ENCODE results near the gene FSD1L. TPM values are rescaled to one million over a fixed set of nuclear protein-coding genes. Genes with fewer than 3 reads are reported as not detected.
A peak's percentile ranks its signal among the peaks of the same experiment; 100 is the strongest.

The FSD1L gene
- total RNA-seq, 1 donor from 2014 or later: 4.4 TPM

DNA sequence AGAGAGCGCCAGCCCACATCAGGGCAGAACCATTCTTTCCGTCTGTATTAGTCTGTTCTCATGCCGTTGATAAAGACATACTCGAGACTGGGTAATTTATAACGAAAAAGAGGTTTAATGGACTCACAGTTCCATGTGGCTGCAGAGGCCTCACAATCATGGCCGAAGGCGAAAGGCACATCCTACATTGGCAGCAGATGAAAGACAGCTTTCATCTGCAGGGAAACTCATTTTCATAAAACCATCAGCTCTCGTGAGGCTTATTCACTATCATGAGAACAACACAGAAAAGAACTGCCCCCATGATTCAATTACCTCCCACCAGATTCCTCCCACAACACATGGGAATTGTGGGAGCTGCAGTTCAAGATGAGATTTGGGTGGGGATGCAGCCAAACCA lies 4.7 kb upstream of the FSD1L start:
- no peak overlapping the region for H3K4me3 Mint-ChIP-seq
- no peaks in the 10 kb centered on the region for H3K36me3 Mint-ChIP-seq (ENCODE audit: low read depth)
- no peak for DNase-seq
- no peaks in the 10 kb centered on the region for H3K9me3 Mint-ChIP-seq
- H3K27me3 Mint-ChIP-seq: peaks cover 2% of the 10 kb centered on the region
- H3K27ac Mint-ChIP-seq: no peak overlapping the region
- H3K4me1 Mint-ChIP-seq: peaks cover 7% of the 10 kb centered on the region
- intact Hi-C loops (cut with micrococcal nuclease): loop anchor here (10.0 kb wide), 1 partner anchor 252 kb away; the partner anchor contains the start of gene TMEM38B

- Mint-ChIP-seq H3K27ac (no peak overlapping the region), H3K4me3 (no peak overlapping the region), H3K36me3 (ENCODE audit: low read depth) (no peaks in the 10 kb centered on the region), H3K27me3 (peaks cover 2% of the 10 kb centered on the region), H3K9me3 (no peaks in the 10 kb centered on the region), H3K4me1 (peaks cover 15% of the 10 kb centered on the region)
- intact Hi-C loops (cut with micrococcal nuclease): loop anchor here (10.0 kb wide), 1 partner anchor 251 kb away; the partner anchor contains the start of gene TMEM38B
- no peak for DNase-seq
These were observed 3.7 kb upstream of the FSD1L start for GRCh38 chr9:105444130-105444529.

DNA sequence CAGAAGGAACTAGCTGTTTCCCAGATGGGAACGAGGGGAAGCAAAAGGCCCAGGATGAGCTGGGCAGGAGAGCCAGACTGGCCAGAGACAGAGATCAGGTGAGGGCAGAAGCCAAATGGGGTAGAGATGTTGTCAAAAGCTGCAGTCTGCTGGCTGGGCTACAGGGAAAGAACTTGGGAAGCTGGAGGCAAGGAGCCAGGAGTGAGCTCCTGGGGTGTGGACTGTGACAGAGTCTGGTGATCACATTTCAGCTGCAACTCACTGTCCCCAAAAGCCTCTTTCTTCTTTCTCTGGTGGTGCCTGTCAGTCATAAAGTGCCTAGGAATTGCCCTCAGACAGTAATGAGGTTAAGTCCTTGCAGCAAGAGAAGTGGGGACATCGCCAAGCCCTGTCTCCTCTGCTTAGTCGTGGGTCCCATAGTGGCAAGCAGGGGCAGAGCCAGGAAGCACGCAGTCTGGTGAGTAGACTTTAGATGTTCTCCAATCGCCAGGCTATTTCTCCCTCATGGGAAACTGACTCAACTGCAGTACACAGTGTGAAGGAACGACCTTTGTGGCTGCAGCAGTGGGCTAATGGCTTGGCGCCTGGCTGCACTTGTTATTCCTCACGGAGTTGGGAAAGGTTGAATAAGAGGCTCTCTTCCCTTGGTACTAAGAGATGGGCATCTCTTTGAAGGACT lies 2.5 kb upstream of the FSD1L start:
- H3K4me3 Mint-ChIP-seq: no peak overlapping the region
- peaks cover 18% of the 10 kb centered on the region for H3K4me1 Mint-ChIP-seq
- no peak for DNase-seq
- H3K9me3 Mint-ChIP-seq: no peaks in the 10 kb centered on the region
- no peaks in the 10 kb centered on the region for H3K36me3 Mint-ChIP-seq (ENCODE audit: low read depth)
- intact Hi-C loops (cut with micrococcal nuclease): loop anchor here (10.0 kb wide), 1 partner anchor 249 kb away; the partner anchor contains the start of gene TMEM38B
- H3K27ac Mint-ChIP-seq: no peak overlapping the region
- H3K27me3 Mint-ChIP-seq: peaks cover 4% of the 10 kb centered on the region

DNA sequence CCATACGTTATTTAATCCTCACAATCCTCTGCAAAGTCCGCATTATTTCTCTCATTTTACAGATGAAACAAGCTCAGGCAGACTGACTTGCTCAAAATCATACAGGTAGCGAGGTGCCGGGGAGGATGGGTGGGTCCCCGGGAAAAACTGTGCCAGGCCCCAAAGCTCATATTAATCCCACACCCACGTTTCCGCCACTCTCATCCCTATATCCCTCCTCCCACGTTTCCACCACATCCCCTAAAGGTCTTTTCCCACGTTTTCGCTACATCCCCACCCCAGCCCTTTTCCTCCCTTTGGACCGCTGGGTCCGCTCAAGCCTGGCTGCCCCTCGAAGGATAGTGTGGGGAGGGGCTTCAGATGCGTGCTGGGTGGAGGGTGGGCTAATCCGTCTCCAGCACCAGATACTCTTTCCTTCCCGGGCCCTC lies 434 bp upstream of the FSD1L start:
- DNase-seq: no peak
- Mint-ChIP-seq H3K4me1 (peaks cover 22% of the 10 kb centered on the region), H3K27me3 (peaks cover 4% of the 10 kb centered on the region), H3K4me3 (peak overlapping the region; percentile 91), H3K27ac (peak overlapping the region; percentile 66), H3K9me3 (no peaks in the 10 kb centered on the region), H3K36me3 (ENCODE audit: low read depth) (no peaks in the 10 kb centered on the region)
- intact Hi-C loops (cut with micrococcal nuclease): loop anchor here (10.0 kb wide), 1 partner anchor 247 kb away; the partner anchor contains the start of gene TMEM38B

GRCh38 chr9:105449081-105449480 lies 1.2 kb downstream of the FSD1L start:
- peaks cover 22% of the 10 kb centered on the region for H3K4me1 Mint-ChIP-seq
- H3K9me3 Mint-ChIP-seq: no peaks in the 10 kb centered on the region
- H3K36me3 Mint-ChIP-seq (ENCODE audit: low read depth): no peaks in the 10 kb centered on the region
- peaks cover 6% of the 10 kb centered on the region for H3K27me3 Mint-ChIP-seq
- no peak for DNase-seq
- peak overlapping the region; percentile 91 for H3K4me3 Mint-ChIP-seq
- no peak overlapping the region for H3K27ac Mint-ChIP-seq
- intact Hi-C loops (cut with micrococcal nuclease): loop anchor here (10.0 kb wide), 1 partner anchor 246 kb away; the partner anchor contains the start of gene TMEM38B

DNA sequence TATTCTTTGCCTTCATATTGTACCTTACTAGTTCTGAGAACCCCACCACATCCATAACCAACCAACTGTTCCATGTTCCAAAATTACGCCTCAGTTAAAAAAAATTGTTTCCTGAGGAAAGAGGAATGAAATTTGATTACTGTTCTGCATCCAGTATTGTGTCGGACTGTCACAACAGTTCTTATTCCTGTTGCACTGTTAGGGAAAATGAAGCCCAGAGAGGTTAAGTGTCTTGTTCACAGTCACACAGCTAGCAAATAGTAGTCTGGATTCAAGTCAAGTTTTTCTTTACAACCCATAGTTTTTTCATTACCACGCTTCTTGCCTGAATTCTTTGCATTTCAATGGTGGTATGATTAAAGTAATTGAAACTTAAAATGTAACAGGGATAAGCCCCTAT lies 4.4 kb downstream of the FSD1L start:
- intact Hi-C loops (cut with micrococcal nuclease): no loop called here
- H3K9me3 Mint-ChIP-seq: no peaks in the 10 kb centered on the region
- peaks cover 19% of the 10 kb centered on the region for H3K4me1 Mint-ChIP-seq
- peak; percentile 33 for DNase-seq
- H3K4me3 Mint-ChIP-seq: no peak overlapping the region
- peaks cover 3% of the 10 kb centered on the region for H3K36me3 Mint-ChIP-seq (ENCODE audit: low read depth)
- no peak overlapping the region for H3K27ac Mint-ChIP-seq
- peaks cover 6% of the 10 kb centered on the region for H3K27me3 Mint-ChIP-seq

DNA sequence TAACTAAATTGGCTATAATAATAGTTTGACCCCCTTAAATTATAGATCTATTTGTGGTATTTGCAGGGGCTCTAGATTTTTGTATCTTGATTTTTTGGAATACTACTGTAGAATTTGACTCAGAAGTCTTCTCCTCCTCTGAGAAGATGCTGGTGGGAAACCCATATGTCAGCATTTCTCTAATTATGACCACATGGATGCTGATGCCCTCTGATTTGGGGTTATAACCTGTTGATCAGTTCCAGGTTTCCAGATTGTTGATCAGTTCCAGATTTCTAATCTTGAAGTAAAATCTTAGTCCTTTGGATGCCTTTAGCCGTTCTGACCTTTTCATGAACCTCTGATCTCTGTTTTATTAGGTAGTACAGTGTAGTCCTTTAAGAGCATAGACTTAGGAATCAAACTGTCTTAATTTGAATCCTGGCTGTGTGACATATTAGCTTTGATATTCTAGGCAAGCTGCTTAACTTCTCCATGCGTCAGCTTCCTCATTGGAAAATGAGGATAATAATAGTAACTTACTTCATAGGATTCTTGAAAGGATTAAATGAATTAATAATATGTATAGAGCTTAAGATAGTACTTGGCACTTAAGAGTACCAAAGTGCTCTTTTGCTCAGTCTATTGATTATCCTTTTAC lies 8.1 kb downstream of the FSD1L start:
- peaks cover 3% of the 10 kb centered on the region for H3K4me1 Mint-ChIP-seq
- H3K4me3 Mint-ChIP-seq: no peak overlapping the region
- intact Hi-C loops (cut with micrococcal nuclease): no loop called here

DNA sequence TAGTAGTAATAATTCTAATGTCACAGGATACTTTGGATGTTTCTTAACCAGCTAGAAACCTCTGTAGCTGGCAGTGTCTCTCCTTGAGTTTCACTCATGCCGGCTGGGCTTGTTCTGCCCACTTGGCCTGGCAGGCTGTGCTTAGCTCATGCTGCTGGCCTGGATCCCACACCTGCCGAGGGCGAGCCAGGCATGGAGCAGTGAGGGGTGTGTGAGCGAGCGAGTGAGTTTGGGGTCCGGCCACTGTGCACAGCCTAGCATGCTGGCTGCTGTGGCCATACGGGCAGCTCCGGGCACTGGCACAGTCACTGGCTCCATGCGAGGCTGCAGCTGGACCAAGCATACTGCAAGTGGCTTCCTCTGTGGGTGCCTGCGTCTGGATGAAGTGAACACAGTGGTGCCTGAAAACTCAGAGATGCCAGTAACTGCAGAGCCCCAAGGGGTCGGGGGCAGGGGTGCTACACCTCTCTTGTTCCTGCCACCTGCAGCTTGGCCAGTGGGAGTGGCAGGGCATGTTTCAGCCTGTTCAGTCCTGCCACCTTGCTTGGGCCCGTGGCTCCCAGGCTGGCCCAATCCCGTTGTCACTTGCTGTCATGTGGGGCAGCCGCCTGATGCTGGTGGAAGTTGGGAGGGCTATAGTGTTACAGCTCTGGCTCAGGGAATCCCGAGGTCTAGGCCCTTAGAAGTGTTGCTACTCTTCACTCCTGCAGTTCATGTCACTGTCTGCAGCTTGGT lies 9.9 kb downstream of the FSD1L start:
- Mint-ChIP-seq H3K36me3 (ENCODE audit: low read depth) (peaks cover 12% of the 10 kb centered on the region), H3K4me1 (no peaks in the 10 kb centered on the region), H3K9me3 (peaks cover 3% of the 10 kb centered on the region), H3K27me3 (no peaks in the 10 kb centered on the region), H3K27ac (no peak overlapping the region), H3K4me3 (no peak overlapping the region)
- intact Hi-C loops (cut with micrococcal nuclease): no loop called here
- no peak for DNase-seq

More for the DNA sequence above, 8.1 kb downstream of the FSD1L start:
- peaks cover 12% of the 10 kb centered on the region for H3K36me3 Mint-ChIP-seq (ENCODE audit: low read depth)
- DNase-seq: no peak
- no peak overlapping the region for H3K27ac Mint-ChIP-seq
- H3K27me3 Mint-ChIP-seq: peaks cover 2% of the 10 kb centered on the region
- H3K9me3 Mint-ChIP-seq: peaks cover 3% of the 10 kb centered on the region

DNA sequence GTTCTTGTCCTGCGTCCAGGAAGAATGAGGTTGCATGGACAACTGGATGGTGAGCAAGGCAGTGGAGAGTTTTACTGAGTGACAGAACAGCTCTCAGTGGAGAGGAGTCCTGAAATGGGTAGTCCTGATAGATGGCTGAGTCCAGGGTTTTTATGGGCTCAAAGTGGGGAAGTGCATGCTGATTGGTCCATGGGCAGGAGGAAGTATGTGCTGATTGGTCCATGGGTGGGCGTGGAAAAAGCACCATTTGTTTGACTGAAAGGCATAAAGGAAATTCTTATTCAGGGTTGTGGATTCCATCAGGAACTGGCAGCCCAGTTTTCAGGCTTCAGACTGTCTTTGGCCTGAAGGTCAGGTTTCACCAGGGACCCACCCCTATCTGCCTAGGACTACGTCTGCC lies 10.6 kb downstream of the FSD1L start:
- Mint-ChIP-seq H3K27me3 (no peaks in the 10 kb centered on the region), H3K36me3 (ENCODE audit: low read depth) (peaks cover 12% of the 10 kb centered on the region), H3K27ac (no peak overlapping the region), H3K9me3 (peaks cover 3% of the 10 kb centered on the region), H3K4me3 (no peak overlapping the region), H3K4me1 (no peaks in the 10 kb centered on the region)
- intact Hi-C loops (cut with micrococcal nuclease): no loop called here
- DNase-seq: no peak

- H3K9me3 Mint-ChIP-seq: peaks cover 3% of the 10 kb centered on the region
- DNase-seq: no peak
- intact Hi-C loops (cut with micrococcal nuclease): no loop called here
- no peak overlapping the region for H3K27ac Mint-ChIP-seq
- H3K4me3 Mint-ChIP-seq: no peak overlapping the region
- H3K36me3 Mint-ChIP-seq (ENCODE audit: low read depth): peaks cover 13% of the 10 kb centered on the region
- H3K4me1 Mint-ChIP-seq: no peaks in the 10 kb centered on the region
- H3K27me3 Mint-ChIP-seq: no peaks in the 10 kb centered on the region
These were observed 11.5 kb downstream of the FSD1L start for GRCh38 chr9:105459336-105459735.

DNA sequence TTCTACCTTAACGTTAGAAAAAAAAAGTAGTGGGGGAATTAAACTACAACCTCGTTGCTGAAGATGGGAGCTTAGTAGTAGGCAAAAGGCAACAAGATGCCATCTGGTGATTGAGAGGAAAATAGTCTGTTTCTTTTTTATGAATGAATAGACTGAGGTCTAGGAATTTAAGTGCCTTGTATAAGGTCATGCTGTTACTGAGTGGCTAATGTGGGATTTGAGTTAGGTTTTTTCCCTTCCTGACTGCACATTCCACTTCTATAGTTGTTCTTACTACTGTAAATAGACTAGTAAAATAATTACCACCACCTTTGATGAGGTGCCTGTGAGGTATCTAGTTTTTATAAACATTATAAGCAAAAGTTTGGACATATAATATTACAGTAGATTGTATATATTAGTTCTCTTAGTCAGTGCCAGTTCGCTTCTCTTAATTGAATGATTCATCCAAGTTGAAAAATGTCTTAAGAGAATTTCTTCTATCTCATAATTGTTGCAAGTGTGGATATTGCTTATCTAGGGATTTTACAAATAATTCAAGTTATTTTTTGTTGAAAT lies 19.1 kb downstream of the FSD1L start:
- H3K27me3 Mint-ChIP-seq: no peaks in the 10 kb centered on the region
- no peak for DNase-seq
- no peaks in the 10 kb centered on the region for H3K4me1 Mint-ChIP-seq
- intact Hi-C loops (cut with micrococcal nuclease): no loop called here
- H3K27ac Mint-ChIP-seq: no peak overlapping the region
- no peak overlapping the region for H3K4me3 Mint-ChIP-seq
- peaks cover 16% of the 10 kb centered on the region for H3K36me3 Mint-ChIP-seq (ENCODE audit: low read depth)
- no peaks in the 10 kb centered on the region for H3K9me3 Mint-ChIP-seq

GRCh38 chr9:105468875-105469274 lies 21.0 kb downstream of the FSD1L start:
- Mint-ChIP-seq H3K36me3 (ENCODE audit: low read depth) (peaks cover 18% of the 10 kb centered on the region), H3K27me3 (no peaks in the 10 kb centered on the region), H3K4me1 (no peaks in the 10 kb centered on the region), H3K4me3 (no peak overlapping the region), H3K27ac (no peak overlapping the region), H3K9me3 (no peaks in the 10 kb centered on the region)
- intact Hi-C loops (cut with micrococcal nuclease): no loop called here
- DNase-seq: no peak

DNA sequence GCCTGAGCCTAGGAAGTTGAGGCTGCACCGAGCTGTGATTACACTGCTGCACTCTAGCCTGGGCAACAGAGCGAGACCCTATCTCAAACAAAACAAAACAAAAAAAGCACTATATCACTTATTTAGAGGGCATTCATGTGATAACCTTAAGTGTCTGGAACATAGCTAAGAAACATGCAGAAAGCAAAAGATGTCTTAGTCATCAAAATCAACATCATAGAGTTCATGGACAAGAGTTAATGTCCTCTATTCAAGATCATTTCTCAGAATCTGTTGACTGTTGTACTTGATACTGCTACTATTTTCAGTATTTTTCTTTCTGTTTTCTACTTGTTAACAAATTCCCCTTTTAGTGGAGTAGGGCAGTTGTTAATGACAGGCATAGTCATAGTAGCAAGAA lies 25.4 kb downstream of the FSD1L start:
- peaks cover 9% of the 10 kb centered on the region for H3K36me3 Mint-ChIP-seq (ENCODE audit: low read depth)
- intact Hi-C loops (cut with micrococcal nuclease): no loop called here
- no peak for DNase-seq
- H3K4me3 Mint-ChIP-seq: no peak overlapping the region
- H3K9me3 Mint-ChIP-seq: no peaks in the 10 kb centered on the region
- H3K27ac Mint-ChIP-seq: no peak overlapping the region
- peaks cover 5% of the 10 kb centered on the region for H3K4me1 Mint-ChIP-seq
- H3K27me3 Mint-ChIP-seq: no peaks in the 10 kb centered on the region

DNA sequence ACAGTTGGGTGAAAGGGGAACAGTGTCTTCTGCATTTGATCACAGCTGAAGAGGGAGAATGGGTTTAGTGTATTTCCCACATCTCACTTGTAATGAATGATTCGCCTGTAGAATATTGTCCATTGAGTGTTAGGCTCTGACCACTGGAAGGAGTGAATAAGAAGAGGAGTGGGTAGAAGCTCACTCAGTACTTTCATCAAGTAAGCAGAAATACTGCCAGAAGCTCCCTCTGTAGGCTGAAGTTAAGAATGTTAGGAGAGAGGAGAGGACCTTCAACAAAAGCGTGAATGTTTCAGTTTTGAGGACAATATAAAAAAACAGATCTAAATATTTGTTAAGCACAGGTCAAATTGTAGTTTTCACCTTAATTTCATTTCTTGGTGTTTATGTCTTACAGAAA lies 27.5 kb downstream of the FSD1L start:
- H3K27me3 Mint-ChIP-seq: no peaks in the 10 kb centered on the region
- intact Hi-C loops (cut with micrococcal nuclease): no loop called here
- H3K4me3 Mint-ChIP-seq: no peak overlapping the region
- peaks cover 5% of the 10 kb centered on the region for H3K4me1 Mint-ChIP-seq
- no peak for DNase-seq
- no peaks in the 10 kb centered on the region for H3K9me3 Mint-ChIP-seq
- peaks cover 5% of the 10 kb centered on the region for H3K36me3 Mint-ChIP-seq (ENCODE audit: low read depth)
- H3K27ac Mint-ChIP-seq: no peak overlapping the region
